Measurements from ENCODE around the gene MUC21. TPM values are rescaled to one million over a fixed set of nuclear protein-coding genes. Genes with fewer than 3 reads are reported as not detected.
"Not testable (repeated sequence)": the region's sequence is repeated elsewhere in the genome, so short reads cannot be mapped to it uniquely, and the experiment has no call there.

The MUC21 gene
- total and polyA plus RNA-seq, 9 of the 15 experiments (the other 6 are each of a cell fraction or from before 2014, with no cell fraction given) = not detected

- no peak for TF ChIP-seq POU5F1 (IDR thresholded peaks at IDR 0.05; ENCODE audit: borderline replicate concordance, low read depth, low read length, partially characterized antibody)
- no peak for TF ChIP-seq IRF2 (CRISPR knock-in tag; IDR thresholded peaks at IDR 0.05)
- no peak for TF ChIP-seq PTBP1 (IDR thresholded peaks at IDR 0.05; ENCODE audit: low read depth, low read length)
These were observed 15.3 kb downstream of the MUC21 start (continued) for GRCh38 chr6:30998785-30999184.

DNA sequence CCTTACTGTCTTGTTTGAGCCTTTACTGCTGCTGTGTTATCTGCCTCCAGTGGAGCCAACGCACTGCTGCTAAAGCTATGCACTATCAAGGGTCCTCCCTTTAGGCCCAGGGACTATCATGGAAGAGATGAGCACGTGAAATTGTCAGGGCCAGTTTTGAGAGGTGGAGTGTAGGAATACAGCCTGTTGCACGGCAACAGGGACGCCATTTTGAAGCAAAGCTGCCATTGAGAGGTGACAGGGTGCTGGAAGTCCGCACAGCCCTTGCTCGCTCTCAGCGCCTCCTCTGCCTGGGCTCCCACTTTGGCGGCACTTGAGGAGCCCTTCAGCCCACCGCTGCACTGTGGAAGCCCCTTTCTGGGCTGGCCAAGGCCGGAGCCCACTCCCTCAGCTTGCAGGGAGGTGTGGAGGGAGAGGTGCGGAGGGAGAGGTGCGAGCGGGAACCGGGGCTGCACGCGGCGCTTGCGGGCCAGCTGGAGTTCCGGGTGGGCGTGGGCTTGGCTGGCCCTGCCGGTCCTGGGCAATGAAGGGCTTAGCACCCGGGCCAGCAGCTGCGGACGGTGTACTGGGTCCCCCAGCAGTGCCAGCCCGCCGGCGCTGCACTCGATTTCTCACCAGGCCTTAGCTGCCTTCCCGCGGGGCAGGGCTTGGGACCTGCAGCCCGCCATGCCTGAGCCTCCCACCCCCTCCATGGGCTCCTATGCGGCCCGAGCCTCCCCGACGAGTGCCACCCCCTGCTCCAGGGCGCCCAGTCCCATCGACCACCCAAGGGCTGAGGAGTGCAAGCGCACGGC is 16.7 kb downstream of the MUC21 start:
- intact Hi-C loops (cut with micrococcal nuclease); H3K27ac ChIP-seq (ENCODE audit: extremely low read depth, low read depth, low read length); H3K36me3 ChIP-seq (ENCODE audit: control insufficient read depth, insufficient read depth, low read length); ATAC-seq; FAIRE-seq; H3K79me2 ChIP-seq (ENCODE audit: control insufficient read depth, insufficient read depth, low read length); DNase-seq (ENCODE audit: extremely low read depth in 1 of 4, low spot score in 3 of 4); H3K9ac ChIP-seq (ENCODE audit: insufficient read depth in 1 of 2, low read depth in 2 of 2, low read length in 2 of 2); H3K4me2 ChIP-seq (ENCODE audit: insufficient read depth, low read length); H3K9me1 ChIP-seq (ENCODE audit: control insufficient read depth, insufficient read depth, low read length); BruUV-seq (replicated peaks); H4K20me1 ChIP-seq (replicated peaks; ENCODE audit: control insufficient read depth, insufficient read depth, low read length); H3K9me3 ChIP-seq (replicated peaks; ENCODE audit: control insufficient read depth, insufficient read depth, low read depth, low read length); H3K4me1 ChIP-seq (replicated peaks in 1 of 2; ENCODE audit: control insufficient read depth in 2 of 2, insufficient read depth in 2 of 2, low read length in 2 of 2); CTCF ChIA-PET (ENCODE audit: low intra/inter-chr PET ratio); H3K4me3 ChIP-seq; in situ Hi-C loops (cut with MboI): not testable (repeated sequence)
- H3K27me3 ChIP-seq (ENCODE audit: control insufficient read depth in 2 of 2, insufficient read depth in 2 of 2, low read length in 2 of 2) = peaks cover 15 to 18% of the 10 kb centered on the region in 2 experiments; a peak in 4 of 5 replicates
- peak overlapping the region; percentile 72 for H2AFZ ChIP-seq (ENCODE audit: low read depth, low read length)
- 27% methylated on average over 21 of the region's 39 CpGs for WGBS (ENCODE audit: insufficient coverage, low coverage, missing lambda C conversion rate)
- TF ChIP-seq RFX1 (IDR thresholded peaks at IDR 0.05) = peak; percentile 43; the same call in 1 of the 2 replicates
- peak in 1 of 3 experiments; percentile 62 for TF ChIP-seq YY1 (IDR thresholded peaks at IDR 0.05; ENCODE audit: borderline replicate concordance in 1 of 3, control insufficient read depth in 1 of 3, extremely low read depth in 1 of 3, insufficient read depth in 3 of 3, insufficient read length in 1 of 3, insufficient replicate concordance in 2 of 3, low read depth in 1 of 3, low read length in 2 of 3)
- POLR2A ChIA-PET = interaction anchor here (0.8 to 0.9 kb wide), 2 partner anchors 8 to 22 kb away, joined by 3 read pairs; no protein-coding TSS in a partner anchor
